HG02610 (cell line): ENCODE data around the gene KPTN.
"Not testable (repeated sequence)": the region's sequence is repeated elsewhere in the genome, so short reads cannot be mapped to it uniquely, and the experiment has no call there.

Source experiments
- ATAC-seq: cut with Tn5 transposase; IDR thresholded peaks from one replicate; pipeline ENCODE4 v1.9.1; 2021; ENCODE audit warnings: mild to moderate bottlenecking, moderate library complexity; ENCODE audit not compliant: unreplicated experiment

Gene KPTN

GRCh38 chr19:47492137-47492533 lies 8.1 kb upstream of the KPTN start:
- no peak for ATAC-seq

- ATAC-seq, result no peak
These were observed 7.5 kb upstream of the KPTN start for GRCh38 chr19:47491358-47492136.

- ATAC-seq, result no peak
These were observed 6.8 kb upstream of the KPTN start for GRCh38 chr19:47490847-47491246.

GRCh38 chr19:47490031-47490430 lies 6.0 kb upstream of the KPTN start:
- no peak for ATAC-seq

- ATAC-seq, result no peak
These were observed 5.3 kb upstream of the KPTN start for GRCh38 chr19:47489072-47489914.

- ATAC-seq, result no peak
These were observed 3.8 kb upstream of the KPTN start for GRCh38 chr19:47487551-47488515.

GRCh38 chr19:47486900-47487299 lies 2.9 kb upstream of the KPTN start:
- ATAC-seq, result no peak

GRCh38 chr19:47486220-47486619 lies 2.2 kb upstream of the KPTN start:
- not testable (repeated sequence) for ATAC-seq

GRCh38 chr19:47485210-47485609 lies 1.2 kb upstream of the KPTN start:
- ATAC-seq, result no peak

- no peak for ATAC-seq
These were observed 819 bp downstream of the KPTN start for GRCh38 chr19:47483200-47483599.

GRCh38 chr19:47481460-47482052 lies 2.5 kb downstream of the KPTN start:
- no peak for ATAC-seq

GRCh38 chr19:47480658-47481057 lies 3.4 kb downstream of the KPTN start:
- ATAC-seq, result no peak

GRCh38 chr19:47479701-47480503 lies 4.1 kb downstream of the KPTN start:
- no peak for ATAC-seq

GRCh38 chr19:47476438-47476972 lies 7.5 kb downstream of the KPTN start:
- ATAC-seq, result no peak

GRCh38 chr19:47475465-47475864 lies 8.6 kb downstream of the KPTN start:
- no peak for ATAC-seq

- no peak for ATAC-seq
These were observed 10.7 kb downstream of the KPTN start for GRCh38 chr19:47473336-47473735.

GRCh38 chr19:47471733-47472457 lies 12.1 kb downstream of the KPTN start, which contains the start of gene SLC8A2:
SLC8A2 (minus strand) TSS chr19:47471893; CDS start chr19:47466403, 5,490 bp downstream.
- no peak for ATAC-seq

- ATAC-seq, result no peak
These were observed 12.7 kb downstream of the KPTN start for GRCh38 chr19:47471381-47471732.
